Measurements from ENCODE around the gene CLEC18C. TPM values are rescaled to one million over a fixed set of nuclear protein-coding genes. Genes with fewer than 3 reads are reported as not detected.
"Not testable (repeated sequence)": the region's sequence is repeated elsewhere in the genome, so short reads cannot be mapped to it uniquely, and the experiment has no call there.

CLEC18C gene
- total RNA-seq, 2 donors from 2014 or later, result 1.8 TPM; not detected in 1

DNA sequence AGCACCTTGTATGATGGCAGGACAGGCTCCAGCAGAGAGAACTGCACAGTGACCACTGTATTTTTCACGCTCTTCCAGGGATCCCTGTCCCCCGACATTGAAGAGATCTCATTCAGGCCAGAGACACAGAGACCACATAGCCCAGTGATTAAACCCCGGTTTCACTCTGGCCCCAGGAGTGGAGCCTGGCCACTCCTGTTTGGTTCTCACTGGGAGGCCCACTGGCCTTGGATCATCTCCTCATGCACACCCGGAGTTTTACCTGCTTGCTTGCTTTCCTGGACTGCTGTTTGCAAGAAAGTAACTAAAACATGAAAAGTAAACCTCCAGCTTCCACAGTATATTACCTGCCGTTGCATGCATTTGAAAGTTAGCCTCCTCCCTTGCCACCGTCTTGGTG lies 13.2 kb upstream of the CLEC18C start:
- Histone ChIP-seq H3K4me1 (no peaks in the 10 kb centered on the region), H3K27me3 (no peaks in the 10 kb centered on the region), H3K4me3 (no peak overlapping the region), H3K9me3 (no peaks in the 10 kb centered on the region), H3K36me3 (replicated peaks in 1 of 2; ENCODE audit: insufficient read depth in 1 of 2, low read depth in 2 of 2) (peaks cover 28 to 37% of the 10 kb centered on the region in 2 donors), H3K27ac (no peak overlapping the region)
- TF ChIP-seq POLR2A (IDR thresholded peaks at IDR 0.05), result no peak
- TF ChIP-seq, protein P1, sequence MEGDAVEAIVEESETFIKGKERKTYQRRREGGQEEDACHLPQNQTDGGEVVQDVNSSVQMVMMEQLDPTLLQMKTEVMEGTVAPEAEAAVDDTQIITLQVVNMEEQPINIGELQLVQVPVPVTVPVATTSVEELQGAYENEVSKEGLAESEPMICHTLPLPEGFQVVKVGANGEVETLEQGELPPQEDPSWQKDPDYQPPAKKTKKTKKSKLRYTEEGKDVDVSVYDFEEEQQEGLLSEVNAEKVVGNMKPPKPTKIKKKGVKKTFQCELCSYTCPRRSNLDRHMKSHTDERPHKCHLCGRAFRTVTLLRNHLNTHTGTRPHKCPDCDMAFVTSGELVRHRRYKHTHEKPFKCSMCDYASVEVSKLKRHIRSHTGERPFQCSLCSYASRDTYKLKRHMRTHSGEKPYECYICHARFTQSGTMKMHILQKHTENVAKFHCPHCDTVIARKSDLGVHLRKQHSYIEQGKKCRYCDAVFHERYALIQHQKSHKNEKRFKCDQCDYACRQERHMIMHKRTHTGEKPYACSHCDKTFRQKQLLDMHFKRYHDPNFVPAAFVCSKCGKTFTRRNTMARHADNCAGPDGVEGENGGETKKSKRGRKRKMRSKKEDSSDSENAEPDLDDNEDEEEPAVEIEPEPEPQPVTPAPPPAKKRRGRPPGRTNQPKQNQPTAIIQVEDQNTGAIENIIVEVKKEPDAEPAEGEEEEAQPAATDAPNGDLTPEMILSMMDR (IDR thresholded peaks at IDR 0.05), result no peak
- no peak for ATAC-seq
- 86 to 87% methylated on average over 6 of the region's 6 CpGs for WGBS, 2 donors
- DNase-seq, result no peak
- intact Hi-C loops (cut with DNase I), result no loop called here

DNA sequence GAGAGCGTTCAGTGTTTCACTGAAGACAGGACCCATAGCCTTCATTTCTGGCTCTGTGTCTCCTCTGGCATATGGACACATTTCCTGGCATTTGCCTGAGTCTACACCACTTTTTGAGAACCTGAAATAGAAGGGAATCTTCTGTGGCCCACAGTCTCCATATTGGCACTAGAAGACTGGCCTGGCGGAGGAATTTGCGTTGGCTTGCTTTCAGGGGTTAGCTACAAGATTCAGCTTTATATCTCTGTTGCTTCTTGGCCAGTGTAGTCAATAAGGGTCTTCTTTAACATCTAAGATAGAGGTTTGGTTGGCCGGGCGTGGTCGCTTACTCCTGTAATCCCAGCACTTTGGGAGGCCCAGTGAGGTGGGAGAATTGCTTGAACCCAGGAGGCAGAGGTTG lies 12.8 kb upstream of the CLEC18C start:
- DNase-seq (no peak), ATAC-seq (no peak)
- H3K4me1 ChIP-seq, result no peaks in the 10 kb centered on the region
- WGBS, 2 donors, result 94 to 95% methylated on average over 6 of the region's 6 CpGs
- no peak overlapping the region for H3K4me3 ChIP-seq
- TF ChIP-seq, protein P1 (IDR thresholded peaks at IDR 0.05), result no peak
- TF ChIP-seq POLR2A (IDR thresholded peaks at IDR 0.05), result no peak
- H3K9me3 ChIP-seq, result no peaks in the 10 kb centered on the region
- intact Hi-C loops (cut with DNase I), result no loop called here
- no peak overlapping the region for H3K27ac ChIP-seq
- no peaks in the 10 kb centered on the region for H3K27me3 ChIP-seq
- H3K36me3 ChIP-seq (replicated peaks in 1 of 2; ENCODE audit: insufficient read depth in 1 of 2, low read depth in 2 of 2), result peaks cover 28 to 37% of the 10 kb centered on the region in 2 donors

DNA sequence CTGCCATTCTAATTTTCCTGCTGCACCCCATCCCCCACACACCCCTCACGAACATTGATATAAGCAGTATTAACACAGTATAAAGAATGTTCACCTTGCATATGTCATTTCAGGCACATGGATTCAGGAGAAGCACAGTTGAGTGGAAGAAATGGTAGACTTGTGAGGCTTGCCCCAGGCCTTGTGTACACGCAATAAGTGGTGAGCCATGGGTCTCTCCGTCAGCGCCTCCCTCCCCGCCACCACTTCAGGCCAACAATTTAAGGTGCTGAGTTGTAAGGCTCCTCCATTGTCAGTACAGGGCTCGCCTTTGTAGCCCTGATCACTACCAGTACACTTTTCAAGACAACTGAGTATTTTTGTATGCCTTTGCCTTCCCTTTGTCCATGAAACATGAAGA lies 12.2 kb upstream of the CLEC18C start:
- H3K36me3 ChIP-seq (replicated peaks in 1 of 2; ENCODE audit: insufficient read depth in 1 of 2, low read depth in 2 of 2), result peaks cover 25 to 34% of the 10 kb centered on the region in 2 donors
- H3K27ac ChIP-seq, result no peak overlapping the region
- H3K27me3 ChIP-seq, result no peaks in the 10 kb centered on the region
- DNase-seq (no peak), ATAC-seq (no peak)
- no peaks in the 10 kb centered on the region for H3K9me3 ChIP-seq
- TF ChIP-seq POLR2A (IDR thresholded peaks at IDR 0.05), result no peak
- TF ChIP-seq, protein P1 (IDR thresholded peaks at IDR 0.05), result no peak
- H3K4me1 ChIP-seq, result no peaks in the 10 kb centered on the region
- H3K4me3 ChIP-seq, result no peak overlapping the region
- intact Hi-C loops (cut with DNase I), result no loop called here
- 80 to 91% methylated on average over 6 of the region's 6 CpGs for WGBS, 2 donors

DNA sequence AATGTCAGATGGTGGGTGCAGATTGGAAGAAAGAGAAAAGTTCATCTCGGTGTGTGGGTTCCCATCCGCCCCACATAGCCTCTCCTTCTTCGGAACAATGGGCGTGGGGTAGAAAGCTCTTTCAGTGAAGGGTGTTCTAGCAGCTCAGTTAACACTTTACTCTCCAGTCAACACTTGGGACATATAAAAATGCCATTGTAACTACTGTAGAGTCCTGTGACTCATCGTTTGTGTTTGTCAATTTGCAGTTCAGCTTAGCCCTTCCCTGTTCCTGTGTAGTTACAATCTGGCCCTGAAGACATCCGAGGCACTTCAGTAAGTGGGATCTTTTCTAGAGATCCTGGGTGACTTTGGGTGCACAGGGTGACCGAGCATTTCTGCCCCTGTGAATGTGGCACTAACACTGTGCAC lies 11.5 kb upstream of the CLEC18C start:
- Histone ChIP-seq H3K27me3 (no peaks in the 10 kb centered on the region), H3K4me3 (no peak overlapping the region), H3K4me1 (no peaks in the 10 kb centered on the region), H3K27ac (no peak overlapping the region), H3K36me3 (replicated peaks in 1 of 2; ENCODE audit: insufficient read depth in 1 of 2, low read depth in 2 of 2) (peaks cover 18 to 29% of the 10 kb centered on the region in 2 donors), H3K9me3 (no peaks in the 10 kb centered on the region)
- no peak for DNase-seq
- intact Hi-C loops (cut with DNase I), result no loop called here
- no peak for ATAC-seq
- WGBS, 2 donors, result 63 to 64% methylated on average over 7 of the region's 7 CpGs
- TF ChIP-seq POLR2A (IDR thresholded peaks at IDR 0.05), result no peak
- TF ChIP-seq, protein P1 (IDR thresholded peaks at IDR 0.05), result no peak

DNA sequence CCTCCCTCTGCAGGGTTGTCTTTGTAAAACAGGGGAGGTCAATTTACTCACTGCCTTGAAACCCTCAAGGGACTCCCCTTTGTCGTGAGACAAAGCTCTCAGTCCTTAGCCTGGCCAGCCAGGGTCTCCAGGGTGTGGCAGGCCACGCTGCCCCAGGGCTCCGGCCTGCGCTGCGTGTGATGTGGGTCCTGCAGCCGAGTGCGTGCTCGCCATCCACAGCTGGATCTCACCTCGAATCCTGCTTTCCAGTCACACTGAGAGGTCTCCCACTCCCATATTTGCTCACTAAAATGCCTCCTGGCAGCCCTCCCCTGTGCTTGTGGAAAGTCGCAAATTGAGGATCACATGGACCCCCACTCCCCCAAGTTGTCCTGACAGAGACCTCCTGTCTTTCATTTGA lies 10.0 kb upstream of the CLEC18C start:
- no peaks in the 10 kb centered on the region for H3K4me1 ChIP-seq
- intact Hi-C loops (cut with DNase I), result no loop called here
- H3K4me3 ChIP-seq, result no peak overlapping the region
- no peaks in the 10 kb centered on the region for H3K9me3 ChIP-seq
- 74 to 77% methylated on average over 10 of the region's 10 CpGs for WGBS, 2 donors
- no peaks in the 10 kb centered on the region for H3K27me3 ChIP-seq
- no peak for DNase-seq
- no peak overlapping the region for H3K27ac ChIP-seq
- no peak for ATAC-seq
- H3K36me3 ChIP-seq (replicated peaks in 1 of 2; ENCODE audit: insufficient read depth in 1 of 2, low read depth in 2 of 2), result peaks cover 12 to 18% of the 10 kb centered on the region in 2 donors
- TF ChIP-seq, protein P1 (IDR thresholded peaks at IDR 0.05), result no peak
- no peak for TF ChIP-seq POLR2A (IDR thresholded peaks at IDR 0.05)

DNA sequence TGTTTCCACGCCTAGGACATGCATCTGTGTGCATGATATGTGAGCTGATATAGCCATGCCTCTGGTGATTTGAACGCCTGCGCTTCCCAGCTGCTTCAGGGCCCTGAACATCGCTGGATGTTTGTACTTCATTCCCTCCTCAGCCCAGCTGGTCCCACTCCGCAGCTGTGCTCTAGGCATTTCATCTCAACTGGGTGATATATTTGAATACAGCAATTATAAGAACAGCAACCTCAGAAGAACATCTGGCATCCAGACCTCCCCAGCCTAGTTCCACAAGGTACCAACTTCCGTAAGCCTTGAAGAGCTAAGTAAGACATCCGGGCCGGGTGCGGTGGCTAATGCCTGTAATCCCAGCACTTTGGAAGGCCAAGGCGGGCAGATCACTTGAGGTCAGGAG lies 6.9 kb upstream of the CLEC18C start:
- H3K27me3 ChIP-seq; H3K4me3 ChIP-seq; DNase-seq; ATAC-seq; intact Hi-C loops (cut with DNase I); H3K27ac ChIP-seq; H3K4me1 ChIP-seq; H3K36me3 ChIP-seq (replicated peaks in 1 of 2; ENCODE audit: insufficient read depth in 1 of 2, low read depth in 2 of 2); H3K9me3 ChIP-seq: not testable (repeated sequence)
- WGBS, 2 donors, result 92 to 100% methylated on average over 5 of the region's 10 CpGs

DNA sequence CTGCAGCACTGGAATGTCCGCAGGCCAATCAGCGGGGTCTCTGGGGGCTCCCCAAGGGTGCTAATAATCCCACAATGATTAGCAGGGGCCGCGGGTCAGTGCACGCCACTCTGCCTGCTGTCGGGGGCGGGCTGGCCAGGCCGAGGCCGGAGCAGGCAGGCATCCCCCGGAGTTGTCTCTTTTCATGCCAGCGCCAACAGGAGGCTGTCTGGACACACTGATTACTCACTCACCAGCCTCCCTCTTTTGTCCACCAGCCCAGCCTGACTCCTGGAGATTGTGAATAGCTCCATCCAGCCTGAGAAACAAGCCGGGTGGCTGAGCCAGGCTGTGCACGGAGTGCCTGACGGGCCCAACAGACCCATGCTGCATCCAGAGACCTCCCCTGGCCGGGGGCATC lies 329 bp downstream of the CLEC18C start:
- WGBS, 2 donors, result no CpG with 5 or more reads among the region's 15 CpGs
- DNase-seq; H3K36me3 ChIP-seq (replicated peaks in 1 of 2; ENCODE audit: insufficient read depth in 1 of 2, low read depth in 2 of 2); H3K4me3 ChIP-seq; H3K27ac ChIP-seq; intact Hi-C loops (cut with DNase I); H3K4me1 ChIP-seq; H3K9me3 ChIP-seq; ATAC-seq; H3K27me3 ChIP-seq: not testable (repeated sequence)
